ENCODE data around the gene TAOK1. TPM values are rescaled to one million over a fixed set of nuclear protein-coding genes. Genes with fewer than 3 reads are reported as not detected.

Gene TAOK1
- total and polyA plus RNA-seq, 2 of the 13 experiments (the other 11 are each of a cell fraction or from before 2014, with no cell fraction given): 14.1 to 23.0 TPM

GRCh38 chr17:29376667-29377270, 13.4 kb upstream of the TAOK1 start (continued):
- no peak for TF ChIP-seq ZHX1 (CRISPR knock-in tag; IDR thresholded peaks at IDR 0.05; ENCODE audit: low read depth)

DNA sequence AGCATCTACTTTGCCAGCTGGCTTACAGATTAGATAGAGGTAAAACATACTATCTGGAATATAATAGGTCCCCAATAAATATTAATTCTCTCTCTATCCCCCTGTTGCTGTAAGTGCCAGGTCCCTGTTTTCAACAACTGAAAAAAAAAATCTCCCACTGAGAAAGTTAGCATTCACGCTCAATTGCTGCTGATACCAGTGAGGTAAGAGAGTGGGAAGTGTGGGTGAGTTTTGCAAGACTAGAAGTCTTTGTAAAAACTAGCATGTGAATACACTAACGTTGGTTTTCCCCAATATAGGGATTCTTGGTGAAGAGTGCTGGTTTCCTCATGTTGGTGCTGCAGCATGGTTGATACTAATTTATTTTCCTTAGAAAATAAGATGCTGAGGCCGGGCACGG, 11.7 kb upstream of the TAOK1 start:
- ATAC-seq: no peak
- no peaks in the 10 kb centered on the region for H4K20me1 ChIP-seq (ENCODE audit: insufficient read depth, low read length)
- no peak for DNase-seq (ENCODE audit: low spot score)
- H3K4me3 ChIP-seq (replicated peaks in 1 of 3; ENCODE audit: insufficient read depth in 1 of 3, low read depth in 2 of 3, low read length in 3 of 3): no peak overlapping the region
- H3K36me3 ChIP-seq (replicated peaks in 1 of 2; ENCODE audit: control insufficient read depth in 1 of 2, insufficient read depth in 2 of 2, low read length in 2 of 2): no peaks in the 10 kb centered on the region
- no peak overlapping the region for H3K9ac ChIP-seq (ENCODE audit: insufficient read depth, low read depth, low read length)
- H3K4me2 ChIP-seq (ENCODE audit: low read depth, low read length): no peak overlapping the region
- H3K9me3 ChIP-seq (ENCODE audit: low read length): no peaks in the 10 kb centered on the region
- TF ChIP-seq ZFP82 (CRISPR knock-in tag; IDR thresholded peaks at IDR 0.05; ENCODE audit: borderline replicate concordance): no peak
- no peak for TF ChIP-seq RAD21 (CRISPR knock-in tag; IDR thresholded peaks at IDR 0.05)
- TF ChIP-seq ZBTB46 (CRISPR knock-in tag; IDR thresholded peaks at IDR 0.05; ENCODE audit: borderline replicate concordance): no peak
- TF ChIP-seq ZNF749 (CRISPR knock-in tag; IDR thresholded peaks at IDR 0.05; ENCODE audit: borderline replicate concordance): no peak
- no peak for TF ChIP-seq MIER2 (CRISPR knock-in tag; IDR thresholded peaks at IDR 0.05)
- TF ChIP-seq ZNF652 (CRISPR knock-in tag; IDR thresholded peaks at IDR 0.05; ENCODE audit: borderline replicate concordance, low read depth): no peak
- no peak for TF ChIP-seq ZNF432 (CRISPR knock-in tag; IDR thresholded peaks at IDR 0.05; ENCODE audit: borderline replicate concordance)
- no peak for TF ChIP-seq ZBTB34 (CRISPR knock-in tag; IDR thresholded peaks at IDR 0.05)
- TF ChIP-seq CREM (IDR thresholded peaks at IDR 0.05): no peak
- TF ChIP-seq CREM (CRISPR knock-in tag; IDR thresholded peaks at IDR 0.05): no peak
- TF ChIP-seq KAT8 (CRISPR knock-in tag; IDR thresholded peaks at IDR 0.05): no peak
- no peak for TF ChIP-seq ZNF264 (CRISPR knock-in tag; IDR thresholded peaks at IDR 0.05)
- ChIA-PET POLR2A (no interaction called here), CTCF (ENCODE audit: low intra/inter-chr PET ratio, low total read pairs) (no interaction called here)
- intact Hi-C loops (cut with micrococcal nuclease; ENCODE audit: unreplicated experiment): loop anchor here (10.0 kb wide), 1 partner anchor 216 kb away; the partner anchor contains the start of gene ANKRD13B
- H3K4me1 ChIP-seq (ENCODE audit: insufficient read depth, low read length): no peaks in the 10 kb centered on the region
- WGBS (ENCODE audit: low lambda C conversion rate): 83% methylated on average over 4 of the region's 4 CpGs
- no peak for FAIRE-seq
- H2AFZ ChIP-seq (ENCODE audit: low read length): no peak overlapping the region
- no peaks in the 10 kb centered on the region for H3K79me2 ChIP-seq (ENCODE audit: insufficient read depth, low read length)
- no peaks in the 10 kb centered on the region; a peak in 1 of 5 replicates for H3K27me3 ChIP-seq (ENCODE audit: control insufficient read depth in 1 of 2, insufficient read depth in 2 of 2, low read length in 2 of 2)
- in situ Hi-C loops (cut with HindIII; ENCODE audit: extremely low pct_ligation_motif_present, low pct_unique_long_range_greater_than_20kb): no loop called here
- no peak overlapping the region for H3K27ac ChIP-seq (ENCODE audit: extremely low read length, insufficient read depth, low read length)
- BruUV-seq (replicated peaks): no TSS peak

Data from HepG2 (cell line).